GM12878 (cell line): Measurements from ENCODE around the gene MAPKBP1. TPM values are rescaled to one million over a fixed set of nuclear protein-coding genes. Genes with fewer than 3 reads are reported as not detected.
A peak's percentile ranks its signal among the peaks of the same experiment; 100 is the strongest.

Source experiments
- ATAC-seq: fragments of 200-7000 bp; cut with Tn5 transposase; 3 replicates; pipeline ENCODE4 v1.9.1; 2020; ENCODE audit warnings: mild to moderate bottlenecking, moderate library complexity
- BruUV-seq: library from RNA; stranded (reverse); fragments of 400-500 nt; replicated peaks from 2 replicates; lab custom pipeline; 2021; lab: Mats Ljungman, UMichigan
- CTCF ChIA-PET: fragments of 300-600 bp; sonication (Branson Sonifier 250); formaldehyde crosslinking; extraction: SDS; loops from one replicate; lab custom pipeline; 2021; ENCODE audit warnings: inconsistent platforms; lab: Yijun Ruan, JAX
- POLR2A ChIA-PET: fragments of 350-600 bp; formaldehyde crosslinking; extraction: SDS; loops from one replicate; lab custom pipeline; 2021; ENCODE audit warnings: inconsistent platforms; lab: Charles Lee
- RAD21 ChIA-PET: fragments of 300-600 bp; sonication (Branson Sonifier 250); formaldehyde crosslinking; loops from one replicate; lab custom pipeline; 2023; ENCODE audit warnings: antibody characterized with exemption; ENCODE audit not compliant: unreplicated experiment; lab: Charles Lee
- SMC1A ChIA-PET: fragments of 300-600 bp; sonication (Branson Sonifier 250); formaldehyde crosslinking; loops from one replicate; lab custom pipeline; 2023; ENCODE audit not compliant: unreplicated experiment, uncharacterized antibody; lab: Charles Lee
- DNase-seq: peaks from one replicate; pipeline ENCODE4 v3.0.0-alpha.2; 2011; ENCODE audit warnings: low read depth, low spot score
- FAIRE-seq: peaks from 3 replicates; lab custom pipeline; 2011; peaks lifted over from hg19 to GRCh38; lab: Jason Lieb, UNC
- H2AFZ ChIP-seq: 2 replicates; pipeline ENCODE4 v1.6.0; 2011; ENCODE audit warnings: low read depth, low read length, control low read depth; ENCODE audit not compliant: control insufficient read depth
- H3K27ac ChIP-seq: 2 replicates; pipeline ENCODE4 v1.5.1; 2011; ENCODE audit warnings: control low read depth; ENCODE audit not compliant: control insufficient read depth, insufficient read depth
- H3K27me3 ChIP-seq, 2 experiments: replicated peaks in 1 of 2; 2 replicates each; pipeline versions ENCODE4 v1.6.0 to v1.6.1; 2011; ENCODE audit warnings: low read length in 1 of 2; ENCODE audit not compliant: control insufficient read depth in 2 of 2, insufficient read depth in 2 of 2
- H3K36me3 ChIP-seq, 2 experiments: 2 replicates each; pipeline ENCODE4 v1.5.1; 2011; ENCODE audit warnings: low read length in 1 of 2; ENCODE audit not compliant: control insufficient read depth in 2 of 2, insufficient read depth in 2 of 2
- H3K4me1 ChIP-seq: 2 replicates; pipeline ENCODE4 v1.6.1; 2011; ENCODE audit warnings: mild to moderate bottlenecking, low read length, moderate library complexity, mixed read lengths; ENCODE audit not compliant: control insufficient read depth, insufficient read depth
- H3K4me2 ChIP-seq: 2 replicates; pipeline ENCODE4 v1.6.0; 2011; ENCODE audit warnings: control low read depth; ENCODE audit not compliant: control insufficient read depth, insufficient read depth
- H3K4me3 ChIP-seq: fragments of 200-600 bp; sonication (generic); 2 replicates; pipeline ENCODE4 v1.5.1; 2016
- H3K79me2 ChIP-seq: 2 replicates; pipeline ENCODE4 v1.6.0; 2011; ENCODE audit warnings: low read length; ENCODE audit not compliant: control insufficient read depth, insufficient read depth
- H3K9ac ChIP-seq: 2 replicates; pipeline ENCODE4 v1.8.0; 2011; ENCODE audit warnings: low read length, control low read depth, mixed read lengths; ENCODE audit not compliant: control insufficient read depth, insufficient read depth
- H3K9me3 ChIP-seq: replicated peaks from 3 replicates; pipeline ENCODE4 v1.5.1; 2011; ENCODE audit warnings: mild to moderate bottlenecking, low read length; ENCODE audit not compliant: control insufficient read depth, insufficient read depth
- H4K20me1 ChIP-seq: 2 replicates; pipeline ENCODE4 v1.6.0; 2011; ENCODE audit not compliant: control insufficient read depth, insufficient read depth
- ATF2 ChIP-seq: IDR thresholded peaks from 2 replicates; pipeline ENCODE4 v1.6.1; 2012; ENCODE audit warnings: low read length, inconsistent platforms
- BHLHE40 ChIP-seq, 2 experiments: fragments of 450-650 bp in 1 of 2; IDR thresholded peaks; 2 replicates each; pipeline ENCODE4 v1.6.1; 2011 to 2017; ENCODE audit warnings: low read depth in 2 of 2, borderline replicate concordance in 1 of 2, improper control_type of control experiment in 1 of 2, low read length in 1 of 2, mild to moderate bottlenecking in 1 of 2
- CTCF ChIP-seq, 3 experiments: IDR thresholded peaks in 2 of 3; conservative IDR thresholded peaks in 1 of 3; 2 replicates each; pipeline ENCODE4 v1.5.1; 2011; ENCODE audit warnings: low read depth in 3 of 3, low read length in 3 of 3, mild to moderate bottlenecking in 3 of 3, control low read depth in 2 of 3, moderate library complexity in 2 of 3, inconsistent platforms in 1 of 3, mixed read lengths in 1 of 3; ENCODE audit not compliant: control insufficient read depth in 2 of 3, insufficient read depth in 1 of 3; ENCODE audit errors: extremely low read depth in 1 of 3
- GATAD2B ChIP-seq: fragments of 450-650 bp; conservative IDR thresholded peaks from 2 replicates; pipeline ENCODE4 v1.6.1; 2017; ENCODE audit warnings: low read depth, mild to moderate bottlenecking, moderate library complexity
- ZBED1 ChIP-seq: IDR thresholded peaks from 2 replicates; pipeline ENCODE4 v1.6.1; 2016; ENCODE audit warnings: borderline replicate concordance
- ZNF592 ChIP-seq: fragments of 450-650 bp; IDR thresholded peaks from 2 replicates; pipeline ENCODE4 v1.6.1; 2017; ENCODE audit warnings: mild to moderate bottlenecking, moderate library complexity
- WGBS: methylation state at CpG from one replicate; pipeline ENCODE4 v1.1.6; 2016; ENCODE audit warnings: low lambda C conversion rate; ENCODE audit not compliant: insufficient replicate concordance, insufficient coverage; ENCODE audit errors: missing lambda C conversion rate; 5-methylcytosine and 5-hydroxymethylcytosine counted together
- in situ Hi-C: fragments of 300-500 bp; cut with MboI; formaldehyde crosslinking; loops from 9 replicates; pipeline ENCODE4 v1.14.3; 2018; ENCODE audit warnings: mixed read lengths
- intact Hi-C: fragments of 100-400 bp; cut with micrococcal nuclease; formaldehyde crosslinking; loops from one replicate; pipeline ENCODE4 v1.14.2; 2022; ENCODE audit not compliant: unreplicated experiment
- polyA plus RNA-seq, 11 experiments: library from polyadenylated mRNA; depleted of rRNA in 4 of 11; unstranded in 6 of 11; stranded (reverse) in 5 of 11; fragments of >200 nt; fragmentation: Nextera tagmentation in 4 of 11; fragmentation: Illumina TruSeq in 1 of 11; extraction: Ambion mirVana in 4 of 11; extraction: Trizol in 1 of 11; gene quantifications; 1 replicate in 1 of 11; 2 replicates in 10 of 11; pipeline versions ENCODE4 v1.2.1 to v1.2.3, GENCODE V29; 2011 to 2016; ENCODE audit warnings: inconsistent platforms in 2 of 11, missing spikeins in 2 of 11, low read depth in 1 of 11
- total RNA-seq, 4 experiments: library from RNA; depleted of rRNA in 3 of 4; stranded (reverse); fragments of >200 nt in 3 of 4; fragmentation: Illumina TruSeq in 1 of 4; extraction: Trizol in 1 of 4; gene quantifications; 2 replicates each; pipeline versions ENCODE4 v1.2.1 to v1.2.3, GENCODE V29; 2013 to 2021

Gene MAPKBP1
- total and polyA plus RNA-seq, 10 of the 15 experiments (the other 5 are each of a cell fraction or from before 2014, with no cell fraction given) = 0.44 to 19.0 (median 7.3) TPM

- TF ChIP-seq ZNF592 (no peak), ZBED1 (no peak), CTCF (IDR thresholded peaks at IDR 0.05 in 2 of 3, conservative IDR thresholded peaks at IDR 0.05 in 1 of 3; ENCODE audit: control insufficient read depth in 2 of 3, extremely low read depth in 1 of 3, insufficient read depth in 1 of 3, low read depth in 3 of 3, low read length in 3 of 3) (no peak), GATAD2B (no peak)
Observed at GRCh38 chr15:41832208-41832607, 57.9 kb downstream of the MAPKBP1 start (continued).

GRCh38 chr15:41832875-41833274 lies 58.6 kb downstream of the MAPKBP1 start:
- CTCF ChIA-PET = no interaction called here
- BruUV-seq = no TSS peak
- 35% methylated on average over 3 of the region's 3 CpGs for WGBS
- Histone ChIP-seq H3K79me2 (no peaks in the 10 kb centered on the region), H3K27ac (no peak overlapping the region), H3K4me2 (no peak overlapping the region), H3K4me1 (no peaks in the 10 kb centered on the region), H3K9ac (no peak overlapping the region), H3K27me3 (no peaks in the 10 kb centered on the region), H3K36me3 (no peaks in the 10 kb centered on the region; a peak in 1 of 4 replicates), H3K4me3 (no peak overlapping the region), H4K20me1 (no peaks in the 10 kb centered on the region), H2AFZ (no peak overlapping the region), H3K9me3 (no peaks in the 10 kb centered on the region)
- intact Hi-C loops (no loop called here), in situ Hi-C loops (no loop called here)
- no peak; the same call in 2 of the 3 replicates for ATAC-seq
- RAD21 ChIA-PET = no interaction called here
- no peak for TF ChIP-seq ATF2
- TF ChIP-seq BHLHE40 (IDR thresholded peaks at IDR 0.05; ENCODE audit: borderline replicate concordance in 1 of 2, low read depth in 2 of 2, low read length in 1 of 2) = peak; percentile 53 to 69; a peak in 3 of 4 replicates
- FAIRE-seq = no peak
- POLR2A ChIA-PET = no interaction called here
- DNase-seq = no peak
- SMC1A ChIA-PET = no interaction called here
